Measurements from ENCODE around the gene PID1. TPM values are rescaled to one million over a fixed set of nuclear protein-coding genes. Genes with fewer than 3 reads are reported as not detected.

The PID1 gene
- total and polyA plus RNA-seq, 8 donors: 2.9 to 13.5 (median 4.7) TPM

DNA sequence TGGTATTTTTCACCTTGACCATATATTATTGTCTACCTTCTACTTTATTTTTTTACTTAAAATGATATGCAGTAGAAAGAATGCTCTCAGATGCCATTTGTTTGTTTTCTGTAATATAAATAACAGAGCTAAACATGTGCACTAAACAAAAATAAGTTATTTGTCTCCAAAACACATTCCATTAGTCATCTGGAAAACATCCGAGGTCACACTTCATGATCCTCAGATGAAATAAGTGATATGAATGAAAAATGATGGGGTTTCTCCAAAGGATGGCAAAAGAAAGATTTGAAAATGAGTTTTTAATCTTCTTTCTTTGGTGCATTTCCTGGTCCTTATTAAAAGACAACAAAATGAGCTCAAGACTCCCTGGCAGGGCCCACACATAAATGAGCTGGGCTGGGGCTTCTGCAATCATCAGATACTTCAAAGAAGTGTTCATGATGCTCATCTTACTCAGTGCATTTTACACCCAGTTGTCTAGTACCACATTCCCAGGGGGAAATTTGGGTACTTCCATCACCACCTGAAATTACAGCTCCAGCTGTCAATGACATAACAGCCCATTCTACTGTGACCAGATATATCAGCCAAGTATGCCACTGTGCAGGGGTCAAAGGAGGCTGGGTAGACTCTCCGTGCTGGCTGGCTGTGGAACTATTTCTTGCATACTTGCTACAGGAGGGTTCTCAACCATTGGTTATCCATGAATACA, 283.5 kb downstream of the PID1 start:
- 59 to 61% methylated on average over 2 of the region's 2 CpGs for WGBS, 2 donors
- ATAC-seq (no peak), DNase-seq (no peak), FAIRE-seq (no peak)
- H3K36me3 ChIP-seq: no peaks in the 10 kb centered on the region
- intact Hi-C loops (cut with DNase I): no loop called here
- H3K27ac ChIP-seq: no peak overlapping the region
- TF ChIP-seq, protein P1, sequence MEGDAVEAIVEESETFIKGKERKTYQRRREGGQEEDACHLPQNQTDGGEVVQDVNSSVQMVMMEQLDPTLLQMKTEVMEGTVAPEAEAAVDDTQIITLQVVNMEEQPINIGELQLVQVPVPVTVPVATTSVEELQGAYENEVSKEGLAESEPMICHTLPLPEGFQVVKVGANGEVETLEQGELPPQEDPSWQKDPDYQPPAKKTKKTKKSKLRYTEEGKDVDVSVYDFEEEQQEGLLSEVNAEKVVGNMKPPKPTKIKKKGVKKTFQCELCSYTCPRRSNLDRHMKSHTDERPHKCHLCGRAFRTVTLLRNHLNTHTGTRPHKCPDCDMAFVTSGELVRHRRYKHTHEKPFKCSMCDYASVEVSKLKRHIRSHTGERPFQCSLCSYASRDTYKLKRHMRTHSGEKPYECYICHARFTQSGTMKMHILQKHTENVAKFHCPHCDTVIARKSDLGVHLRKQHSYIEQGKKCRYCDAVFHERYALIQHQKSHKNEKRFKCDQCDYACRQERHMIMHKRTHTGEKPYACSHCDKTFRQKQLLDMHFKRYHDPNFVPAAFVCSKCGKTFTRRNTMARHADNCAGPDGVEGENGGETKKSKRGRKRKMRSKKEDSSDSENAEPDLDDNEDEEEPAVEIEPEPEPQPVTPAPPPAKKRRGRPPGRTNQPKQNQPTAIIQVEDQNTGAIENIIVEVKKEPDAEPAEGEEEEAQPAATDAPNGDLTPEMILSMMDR (IDR thresholded peaks at IDR 0.05): no peak
- no peaks in the 10 kb centered on the region for H3K4me1 ChIP-seq
- no peak overlapping the region for H3K4me3 ChIP-seq
- H3K27me3 ChIP-seq: no peaks in the 10 kb centered on the region
- no peaks in the 10 kb centered on the region for H3K9me3 ChIP-seq

DNA sequence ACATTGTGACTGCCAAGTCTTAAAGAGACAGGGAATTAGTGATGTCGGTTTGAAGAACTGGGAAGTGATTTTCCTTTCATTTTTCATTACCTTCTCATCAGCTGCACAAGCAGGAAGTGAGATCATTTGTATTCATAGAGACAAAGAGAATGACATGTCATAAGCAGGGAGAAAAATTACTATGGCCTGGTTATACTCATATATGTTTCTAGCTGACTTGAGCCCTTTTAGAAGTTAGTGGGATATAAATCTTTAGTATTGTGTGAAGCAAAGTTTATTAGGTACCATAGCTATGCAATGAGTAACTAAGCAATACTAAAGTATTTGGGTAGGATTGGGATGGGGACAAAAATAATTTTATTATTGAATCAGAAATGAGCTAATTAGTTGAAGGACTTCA, 284.1 kb downstream of the PID1 start:
- H3K9me3 ChIP-seq: no peaks in the 10 kb centered on the region
- H3K4me1 ChIP-seq: no peaks in the 10 kb centered on the region
- no peaks in the 10 kb centered on the region for H3K36me3 ChIP-seq
- H3K27me3 ChIP-seq: no peaks in the 10 kb centered on the region
- ATAC-seq: no peak
- intact Hi-C loops (cut with DNase I): no loop called here
- 21 to 37% methylated on average over 1 of the region's 1 CpG for WGBS, 2 donors
- DNase-seq: no peak
- TF ChIP-seq, protein P1 (IDR thresholded peaks at IDR 0.05): no peak
- no peak overlapping the region for H3K27ac ChIP-seq
- no peak overlapping the region for H3K4me3 ChIP-seq
- FAIRE-seq: no peak

DNA sequence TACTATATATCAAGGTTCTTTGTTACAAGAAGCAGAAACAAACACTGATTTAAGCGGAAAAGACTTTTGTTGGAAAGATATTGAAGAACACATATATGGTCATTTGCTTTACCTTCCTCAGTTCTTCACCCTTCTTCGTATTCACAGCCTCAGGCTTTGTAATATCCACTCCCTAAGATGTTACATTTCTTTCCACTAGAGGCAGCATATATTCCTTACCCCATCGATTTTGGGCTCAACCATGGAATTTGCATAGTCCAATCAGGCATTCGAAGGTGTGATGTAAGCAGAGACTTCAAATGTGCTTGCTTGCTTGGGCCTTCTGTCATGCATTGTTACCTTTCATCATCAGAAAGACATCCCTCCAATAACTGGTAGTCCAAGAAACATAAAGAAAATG, 287.4 kb downstream of the PID1 start:
- no peak for ATAC-seq
- Histone ChIP-seq H3K4me3 (no peak overlapping the region), H3K4me1 (no peaks in the 10 kb centered on the region), H3K36me3 (no peaks in the 10 kb centered on the region), H3K27ac (no peak overlapping the region), H3K27me3 (no peaks in the 10 kb centered on the region), H3K9me3 (peaks cover 0 to 4% (median 0%) of the 10 kb centered on the region in 4 donors)
- no peak for DNase-seq
- WGBS, 2 donors: 62 to 76% methylated on average over 4 of the region's 4 CpGs
- intact Hi-C loops (cut with DNase I): no loop called here
- FAIRE-seq: no peak
- TF ChIP-seq, protein P1 (IDR thresholded peaks at IDR 0.05): no peak

DNA sequence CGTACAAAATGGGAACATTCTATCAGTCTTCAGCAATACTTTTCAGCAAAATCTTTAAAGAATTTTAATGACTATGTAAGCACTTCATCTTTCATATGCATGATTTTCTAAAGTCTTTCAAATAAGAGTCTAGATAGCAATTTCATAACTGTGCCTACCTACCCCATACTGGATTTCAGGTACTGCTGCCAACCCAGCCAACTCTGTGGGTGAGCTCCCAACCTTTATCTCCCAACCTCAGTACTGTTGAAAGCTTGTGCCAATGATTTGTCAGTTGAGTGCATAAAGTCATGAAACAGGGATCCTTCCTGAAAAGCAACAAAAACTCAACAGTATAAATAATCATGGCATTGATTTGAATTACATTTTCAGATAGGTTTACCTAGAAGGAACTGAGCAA, 296.9 kb downstream of the PID1 start:
- DNase-seq: no peak
- intact Hi-C loops (cut with DNase I): no loop called here
- 55 to 68% methylated on average over 1 of the region's 1 CpG for WGBS, 2 donors
- Histone ChIP-seq H3K27ac (no peak overlapping the region), H3K9me3 (no peaks in the 10 kb centered on the region), H3K36me3 (no peaks in the 10 kb centered on the region), H3K4me1 (no peaks in the 10 kb centered on the region), H3K4me3 (no peak overlapping the region), H3K27me3 (no peaks in the 10 kb centered on the region)
- no peak for ATAC-seq
- FAIRE-seq: no peak
- TF ChIP-seq, protein P1 (IDR thresholded peaks at IDR 0.05): no peak

Measured in pancreas (tissue), 10 donors.